IMR-90 (cell line): ENCODE measurements around the gene DLG3. TPM values are rescaled to one million over a fixed set of nuclear protein-coding genes. Genes with fewer than 3 reads are reported as not detected.

Experiments used
- ATAC-seq: fragments of 200-7000 bp; cut with Tn5 transposase; 2 replicates; pipeline ENCODE4 v1.9.1; 2020; ENCODE audit warnings: low read depth, mild to moderate bottlenecking, moderate library complexity
- BruUV-seq: library from RNA; stranded (reverse); fragments of 400-500 nt; replicated peaks from 2 replicates; lab custom pipeline; 2021; lab: Mats Ljungman, UMichigan
- CTCF ChIA-PET: fragments of 300-600 bp; formaldehyde crosslinking; extraction: SDS; loops from one replicate; lab custom pipeline; 2021; ENCODE audit warnings: antibody characterized with exemption; lab: Yijun Ruan, JAX
- POLR2A ChIA-PET: fragments of 300-600 bp; sonication (Branson Sonifier 250); formaldehyde crosslinking; loops from one replicate; lab custom pipeline; 2022; ENCODE audit warnings: antibody characterized with exemption; ENCODE audit not compliant: unreplicated experiment; lab: Charles Lee
- DNase-seq: peaks from one replicate; pipeline ENCODE4 v3.0.0; 2013
- H2AFZ ChIP-seq: replicated peaks from 2 replicates; pipeline ENCODE3; 2013; ENCODE audit warnings: low read length, mild to moderate bottlenecking; ENCODE audit not compliant: poor library complexity
- H2AK5ac ChIP-seq: 2 replicates; pipeline ENCODE4 v1.6.1; 2013; ENCODE audit warnings: low read depth, low read length, inconsistent platforms
- H2AK9ac ChIP-seq: replicated peaks from 2 replicates; pipeline ENCODE3; 2013; ENCODE audit warnings: mild to moderate bottlenecking, low read depth, low read length, moderate library complexity; ENCODE audit not compliant: poor library complexity
- H2BK120ac ChIP-seq: 2 replicates; pipeline ENCODE4 v1.6.1; 2013; ENCODE audit warnings: low read depth, low read length, inconsistent platforms
- H2BK15ac ChIP-seq: 3 replicates; pipeline ENCODE4 v1.6.1; 2013; ENCODE audit warnings: low read depth, low read length, inconsistent platforms
- H2BK20ac ChIP-seq: 2 replicates; pipeline ENCODE4 v1.6.1; 2013; ENCODE audit warnings: low read depth, mild to moderate bottlenecking, inconsistent platforms, low read length, moderate library complexity
- H2BK5ac ChIP-seq: 2 replicates; pipeline ENCODE4 v1.6.1; 2013; ENCODE audit warnings: mild to moderate bottlenecking, low read depth, low read length, inconsistent platforms; ENCODE audit not compliant: poor library complexity, severe bottlenecking
- H3K14ac ChIP-seq: replicated peaks from 2 replicates; pipeline ENCODE4 v1.6.1; 2013; ENCODE audit warnings: low read depth, low read length, inconsistent platforms
- H3K18ac ChIP-seq: 2 replicates; pipeline ENCODE4 v1.6.1; 2013; ENCODE audit warnings: low read depth, low read length, control low read depth
- H3K23ac ChIP-seq: 2 replicates; pipeline ENCODE4 v1.6.1; 2013; ENCODE audit warnings: low read depth, low read length, inconsistent platforms
- H3K27ac ChIP-seq: 2 replicates; pipeline ENCODE4 v1.5.1; 2013; ENCODE audit warnings: mild to moderate bottlenecking, control low read depth, low read length; ENCODE audit not compliant: insufficient read depth
- H3K27me3 ChIP-seq: 2 replicates; pipeline ENCODE4 v1.6.1; 2013; ENCODE audit warnings: low read length; ENCODE audit not compliant: control insufficient read depth, insufficient read depth
- H3K36me3 ChIP-seq: 2 replicates; pipeline ENCODE4 v1.6.1; 2013; ENCODE audit warnings: low read length, mixed read lengths; ENCODE audit not compliant: control insufficient read depth, insufficient read depth
- H3K4ac ChIP-seq: 2 replicates; pipeline ENCODE4 v1.6.1; 2013; ENCODE audit warnings: low read depth, low read length, inconsistent platforms
- H3K4me1 ChIP-seq: 2 replicates; pipeline ENCODE4 v1.6.1; 2013; ENCODE audit warnings: low read length, mixed read lengths; ENCODE audit not compliant: control insufficient read depth, insufficient read depth
- H3K4me2 ChIP-seq: 2 replicates; pipeline ENCODE4 v1.6.1; 2013; ENCODE audit warnings: low read depth, mild to moderate bottlenecking, control low read depth, low read length, moderate library complexity
- H3K4me3 ChIP-seq: 2 replicates; pipeline ENCODE4 v1.5.1; 2013; ENCODE audit warnings: low read depth, mild to moderate bottlenecking, control low read depth, low read length, moderate library complexity; ENCODE audit not compliant: insufficient read depth
- H3K56ac ChIP-seq: 2 replicates; pipeline ENCODE4 v1.6.1; 2013; ENCODE audit warnings: low read length, inconsistent platforms; ENCODE audit not compliant: insufficient read depth; ENCODE audit errors: extremely low read depth
- H3K79me1 ChIP-seq, 2 experiments: 2 replicates each; pipeline ENCODE4 v1.6.1; 2013; ENCODE audit warnings: low read length in 2 of 2, inconsistent platforms in 1 of 2, low read depth in 1 of 2
- H3K9ac ChIP-seq: 2 replicates; pipeline ENCODE4 v1.6.1; 2013; ENCODE audit warnings: low read depth, low read length, control low read depth
- H3K9me1 ChIP-seq: 2 replicates; pipeline ENCODE4 v1.6.1; 2013; ENCODE audit warnings: low read length, inconsistent platforms; ENCODE audit not compliant: insufficient read depth
- H3K9me3 ChIP-seq: 2 replicates; pipeline ENCODE4 v1.6.1; 2013; ENCODE audit warnings: low read length; ENCODE audit not compliant: control insufficient read depth, insufficient read depth
- H4K20me1 ChIP-seq: 2 replicates; pipeline ENCODE4 v1.6.1; 2013; ENCODE audit warnings: low read length, inconsistent platforms; ENCODE audit not compliant: insufficient read depth
- H4K5ac ChIP-seq: 2 replicates; pipeline ENCODE4 v1.6.1; 2013; ENCODE audit warnings: mild to moderate bottlenecking, low read depth, low read length, control low read depth
- H4K8ac ChIP-seq, 2 experiments: 2 replicates each; pipeline ENCODE4 v1.6.1; 2013; ENCODE audit warnings: low read depth in 2 of 2, low read length in 2 of 2, control low read depth in 1 of 2, inconsistent platforms in 1 of 2
- H4K91ac ChIP-seq: 2 replicates; pipeline ENCODE4 v1.6.1; 2013; ENCODE audit warnings: low read depth, low read length, inconsistent platforms; ENCODE audit not compliant: insufficient read depth
- CHD1 ChIP-seq: IDR thresholded peaks from 2 replicates; pipeline ENCODE4 v1.6.1; 2012; ENCODE audit warnings: low read depth, low read length, improper control_type of control experiment
- RFX5 ChIP-seq: IDR thresholded peaks from 2 replicates; pipeline ENCODE4 v1.8.0; 2012; ENCODE audit warnings: low read depth, mild to moderate bottlenecking, low read length, moderate library complexity
- WGBS, 2 experiments: methylation state at CpG; one replicate each; pipeline versions ENCODE4 v1.1.5 to v1.1.7; 2013; ENCODE audit warnings: missing lambda C conversion rate in 2 of 2; ENCODE audit not compliant: insufficient read length in 1 of 2; ENCODE audit errors: extremely low coverage in 2 of 2; 5-methylcytosine and 5-hydroxymethylcytosine counted together
- dilution Hi-C: fragments of 300-500 bp; cut with HindIII; formaldehyde crosslinking; loops from one replicate; pipeline ENCODE4 v1.14.3; 2018; ENCODE audit warnings: low sequenced_read_pairs; ENCODE audit not compliant: unreplicated experiment
- in situ Hi-C: fragments of 300-500 bp; cut with MboI; formaldehyde crosslinking; loops from 3 replicates; pipeline ENCODE4 v1.14.3; 2019; ENCODE audit warnings: low sequenced_read_pairs, inconsistent platforms, mixed read lengths
- intact Hi-C: fragments of 100-400 bp; cut with micrococcal nuclease; formaldehyde crosslinking; loops from 2 replicates; pipeline ENCODE4 v1.10.0; 2022
- polyA plus RNA-seq, 3 experiments: library from polyadenylated mRNA; depleted of rRNA; stranded (reverse); fragments of >200 nt; gene quantifications; 2 replicates each; pipeline ENCODE4 v1.2.3, GENCODE V29; 2012; ENCODE audit warnings: low replicate concordance in 1 of 3
- total RNA-seq: library from RNA; depleted of rRNA; stranded (reverse); fragments of >200 nt; gene quantifications from 2 replicates; pipeline ENCODE4 v1.2.3, GENCODE V29; 2012

DLG3 gene
- total and polyA plus RNA-seq, 2 of the 4 experiments (the other 2 are of a cell fraction) = 11.0 to 27.1 TPM

DNA sequence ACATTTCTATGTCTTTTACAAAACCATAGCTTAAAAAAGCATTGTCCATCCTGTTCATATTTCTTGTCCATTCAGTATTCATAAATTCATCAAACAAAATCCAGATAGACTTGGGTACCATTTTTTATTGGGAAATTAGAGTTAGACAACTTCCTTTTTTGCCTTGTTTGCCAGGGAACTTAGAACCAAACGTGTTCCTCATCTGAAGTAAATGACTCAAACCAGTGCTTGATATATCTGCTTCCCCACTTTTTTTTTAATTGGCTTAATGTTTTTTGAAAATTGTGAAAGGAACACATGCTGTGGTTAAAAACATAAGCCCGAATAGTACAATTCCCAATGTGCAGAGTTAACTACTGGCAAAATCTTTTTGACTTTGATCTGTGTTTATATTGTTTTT, 44.2 kb downstream of the DLG3 start:
- Histone ChIP-seq H4K91ac (no peak overlapping the region), H3K79me1 (no peaks in the 10 kb centered on the region; a peak in 1 of 4 replicates), H2AK9ac (no peak overlapping the region), H2BK5ac (no peak overlapping the region), H3K9ac (no peak overlapping the region), H3K14ac (no peak overlapping the region), H3K4me3 (no peak overlapping the region), H3K36me3 (peaks cover 15% of the 10 kb centered on the region), H3K9me1 (peaks cover 3% of the 10 kb centered on the region; the same call in 1 of the 2 replicates), H2BK20ac (no peak overlapping the region), H2BK15ac (no peak overlapping the region), H4K20me1 (no peaks in the 10 kb centered on the region), H3K4me1 (no peaks in the 10 kb centered on the region), H3K56ac (no peak overlapping the region), H4K8ac (no peak overlapping the region), H3K4ac (no peak overlapping the region), H3K9me3 (no peaks in the 10 kb centered on the region), H3K4me2 (no peak overlapping the region), H2BK120ac (no peak overlapping the region), H3K27me3 (no peaks in the 10 kb centered on the region; the same call in 1 of the 2 replicates), H2AK5ac (no peak overlapping the region), H3K23ac (no peak overlapping the region), H3K18ac (no peak overlapping the region), H2AFZ (no peak overlapping the region), H3K27ac (no peak overlapping the region), H4K5ac (no peak overlapping the region)
- CTCF ChIA-PET = interaction anchor here (0.5 kb wide), 1 partner anchor 693 kb away, joined by 4 read pairs; no protein-coding TSS in a partner anchor
- DNase-seq = no peak
- no CpG with 5 or more reads among the region's 2 CpGs for WGBS, 2 experiments
- ATAC-seq = no peak
- no peak for TF ChIP-seq CHD1
- no peak for TF ChIP-seq RFX5
- BruUV-seq = no TSS peak
- in situ Hi-C loops = no loop called here
- dilution Hi-C loops = no loop called here
- POLR2A ChIA-PET = interaction anchor here (0.6 kb wide), 1 partner anchor 103 kb away, joined by 3 read pairs; no protein-coding TSS in a partner anchor
- intact Hi-C loops = no loop called here
